ENCODE data around the gene MAVS. TPM values are rescaled to one million over a fixed set of nuclear protein-coding genes. Genes with fewer than 3 reads are reported as not detected.

Gene MAVS
- total and polyA plus RNA-seq, 9 of the 15 experiments (the other 6 are each of a cell fraction or from before 2014, with no cell fraction given): 1.6 to 22.0 (median 11.3) TPM

DNA sequence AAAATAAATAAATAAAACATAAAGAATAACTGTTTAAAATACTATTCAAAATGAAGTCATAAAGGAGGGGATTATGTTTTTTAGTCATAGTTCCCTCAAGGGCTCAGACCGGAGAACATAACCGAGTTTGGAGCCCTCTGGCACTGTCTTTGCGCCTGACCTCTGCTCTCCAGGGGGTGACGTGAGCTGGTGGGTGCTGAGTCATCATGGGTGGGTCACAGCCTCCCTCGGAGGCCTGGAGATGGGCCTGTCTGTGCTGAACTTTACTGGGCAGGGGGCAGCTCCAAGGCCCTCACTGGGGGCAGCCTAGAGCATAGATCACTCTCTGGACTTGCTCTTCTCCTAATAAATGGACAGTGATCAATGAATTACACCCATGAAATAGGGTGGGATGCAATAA lies 3.1 kb upstream of the MAVS start (continued):
- no peak for TF ChIP-seq ZBTB12 (CRISPR knock-in tag; IDR thresholded peaks at IDR 0.05)
- no peak for TF ChIP-seq ZNF311 (CRISPR knock-in tag; IDR thresholded peaks at IDR 0.05)
- no peak for TF ChIP-seq PYGO2 (tag; IDR thresholded peaks at IDR 0.05)
- no peak for TF ChIP-seq NKRF (IDR thresholded peaks at IDR 0.05; ENCODE audit: borderline replicate concordance)
- TF ChIP-seq JUN (IDR thresholded peaks at IDR 0.05; ENCODE audit: borderline replicate concordance, low read depth, low read length): peak; percentile 84
- TF ChIP-seq JUN (CRISPR knock-in tag; IDR thresholded peaks at IDR 0.05; ENCODE audit: borderline replicate concordance): no peak
- no peak for TF ChIP-seq IFI16 (CRISPR knock-in tag; IDR thresholded peaks at IDR 0.05)
- no peak for TF ChIP-seq KLF16 (IDR thresholded peaks at IDR 0.05)
- no peak for TF ChIP-seq BCOR (IDR thresholded peaks at IDR 0.05)
- TF ChIP-seq BRF2 (IDR thresholded peaks at IDR 0.05; ENCODE audit: borderline replicate concordance, insufficient read depth, insufficient read length): no peak
- TF ChIP-seq, protein P1, sequence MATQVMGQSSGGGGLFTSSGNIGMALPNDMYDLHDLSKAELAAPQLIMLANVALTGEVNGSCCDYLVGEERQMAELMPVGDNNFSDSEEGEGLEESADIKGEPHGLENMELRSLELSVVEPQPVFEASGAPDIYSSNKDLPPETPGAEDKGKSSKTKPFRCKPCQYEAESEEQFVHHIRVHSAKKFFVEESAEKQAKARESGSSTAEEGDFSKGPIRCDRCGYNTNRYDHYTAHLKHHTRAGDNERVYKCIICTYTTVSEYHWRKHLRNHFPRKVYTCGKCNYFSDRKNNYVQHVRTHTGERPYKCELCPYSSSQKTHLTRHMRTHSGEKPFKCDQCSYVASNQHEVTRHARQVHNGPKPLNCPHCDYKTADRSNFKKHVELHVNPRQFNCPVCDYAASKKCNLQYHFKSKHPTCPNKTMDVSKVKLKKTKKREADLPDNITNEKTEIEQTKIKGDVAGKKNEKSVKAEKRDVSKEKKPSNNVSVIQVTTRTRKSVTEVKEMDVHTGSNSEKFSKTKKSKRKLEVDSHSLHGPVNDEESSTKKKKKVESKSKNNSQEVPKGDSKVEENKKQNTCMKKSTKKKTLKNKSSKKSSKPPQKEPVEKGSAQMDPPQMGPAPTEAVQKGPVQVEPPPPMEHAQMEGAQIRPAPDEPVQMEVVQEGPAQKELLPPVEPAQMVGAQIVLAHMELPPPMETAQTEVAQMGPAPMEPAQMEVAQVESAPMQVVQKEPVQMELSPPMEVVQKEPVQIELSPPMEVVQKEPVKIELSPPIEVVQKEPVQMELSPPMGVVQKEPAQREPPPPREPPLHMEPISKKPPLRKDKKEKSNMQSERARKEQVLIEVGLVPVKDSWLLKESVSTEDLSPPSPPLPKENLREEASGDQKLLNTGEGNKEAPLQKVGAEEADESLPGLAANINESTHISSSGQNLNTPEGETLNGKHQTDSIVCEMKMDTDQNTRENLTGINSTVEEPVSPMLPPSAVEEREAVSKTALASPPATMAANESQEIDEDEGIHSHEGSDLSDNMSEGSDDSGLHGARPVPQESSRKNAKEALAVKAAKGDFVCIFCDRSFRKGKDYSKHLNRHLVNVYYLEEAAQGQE (IDR thresholded peaks at IDR 0.05; ENCODE audit: borderline replicate concordance): no peak
- TF ChIP-seq, protein P1 (CRISPR knock-in tag; IDR thresholded peaks at IDR 0.05; ENCODE audit: low read depth): no peak
- no peak for TF ChIP-seq SRSF3 (IDR thresholded peaks at IDR 0.05; ENCODE audit: insufficient read depth, low read length)
- no peak for TF ChIP-seq ZNF77 (CRISPR knock-in tag; IDR thresholded peaks at IDR 0.05)
- no peak for TF ChIP-seq MEF2D (tag; conservative IDR thresholded peaks at IDR 0.05; ENCODE audit: low read depth)
- TF ChIP-seq, protein P2, sequence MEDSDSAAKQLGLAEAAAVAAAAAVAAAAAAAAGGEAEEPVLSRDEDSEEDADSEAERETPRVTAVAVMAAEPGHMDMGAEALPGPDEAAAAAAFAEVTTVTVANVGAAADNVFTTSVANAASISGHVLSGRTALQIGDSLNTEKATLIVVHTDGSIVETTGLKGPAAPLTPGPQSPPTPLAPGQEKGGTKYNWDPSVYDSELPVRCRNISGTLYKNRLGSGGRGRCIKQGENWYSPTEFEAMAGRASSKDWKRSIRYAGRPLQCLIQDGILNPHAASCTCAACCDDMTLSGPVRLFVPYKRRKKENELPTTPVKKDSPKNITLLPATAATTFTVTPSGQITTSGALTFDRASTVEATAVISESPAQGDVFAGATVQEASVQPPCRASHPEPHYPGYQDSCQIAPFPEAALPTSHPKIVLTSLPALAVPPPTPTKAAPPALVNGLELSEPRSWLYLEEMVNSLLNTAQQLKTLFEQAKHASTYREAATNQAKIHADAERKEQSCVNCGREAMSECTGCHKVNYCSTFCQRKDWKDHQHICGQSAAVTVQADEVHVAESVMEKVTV (CRISPR knock-in tag; IDR thresholded peaks at IDR 0.05): no peak
